HuH-7 (cell line): ENCODE measurements around the gene DDIT3.
"Not testable (repeated sequence)": the region's sequence is repeated elsewhere in the genome, so short reads cannot be mapped to it uniquely, and the experiment has no call there.

Source experiments
- DNase-seq: peaks from one replicate; pipeline ENCODE4 v3.0.0; 2011; ENCODE audit warnings: low spot score

The DDIT3 gene, protein sequence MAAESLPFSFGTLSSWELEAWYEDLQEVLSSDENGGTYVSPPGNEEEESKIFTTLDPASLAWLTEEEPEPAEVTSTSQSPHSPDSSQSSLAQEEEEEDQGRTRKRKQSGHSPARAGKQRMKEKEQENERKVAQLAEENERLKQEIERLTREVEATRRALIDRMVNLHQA

DNA sequence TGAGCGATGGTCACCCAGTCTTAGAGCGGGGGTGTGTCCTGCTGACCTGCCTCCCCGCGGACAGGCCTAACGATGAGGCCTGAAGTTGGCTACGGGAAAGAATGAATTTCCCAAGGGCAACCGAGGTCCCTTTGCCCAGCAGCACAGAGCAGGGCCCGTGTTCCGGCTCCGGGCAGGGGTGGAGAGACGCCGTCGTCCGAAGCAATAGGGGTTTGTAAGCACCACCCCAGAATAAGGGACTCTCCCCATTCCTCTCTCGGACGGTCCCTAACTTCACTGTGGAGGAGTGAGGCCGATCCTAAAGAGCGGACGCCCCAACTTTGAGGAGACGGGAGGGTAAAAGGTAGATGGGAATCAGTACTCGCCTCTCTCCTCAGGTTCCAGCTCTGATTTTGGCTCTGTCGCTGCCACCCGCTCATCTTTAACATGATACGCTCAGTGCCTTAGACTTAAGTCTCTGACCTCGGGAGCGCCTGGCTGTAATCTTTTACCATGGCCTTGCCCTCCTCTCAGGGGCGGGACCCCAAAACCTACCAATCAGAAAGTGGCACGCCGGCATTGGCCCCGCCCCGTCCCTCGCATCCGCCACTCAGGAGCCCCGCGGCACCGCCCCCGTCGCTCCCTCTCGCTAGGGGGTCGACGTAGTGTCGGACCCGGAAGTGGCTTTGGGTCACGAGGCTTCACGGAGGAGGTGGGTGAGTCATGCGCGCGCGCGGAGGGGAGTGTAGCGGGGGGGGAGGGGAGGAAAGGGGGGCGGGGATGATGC, at the start of gene DDIT3:
Gene DDIT3 (minus strand): TSS at position 462 of the 766 bp plus-strand sequence. CDS start 3,108 bp downstream, outside the sequence.
- DNase-seq = peak; percentile 95

- no peak for DNase-seq
These were observed 49.5 kb upstream of the DDIT3 start for GRCh38 chr12:57569858-57570257.

- no peak for DNase-seq
These were observed 48.5 kb upstream of the DDIT3 start for GRCh38 chr12:57568838-57569237.

GRCh38 chr12:57564178-57564740, 43.9 kb upstream of the DDIT3 start:
- DNase-seq = no peak

DNA sequence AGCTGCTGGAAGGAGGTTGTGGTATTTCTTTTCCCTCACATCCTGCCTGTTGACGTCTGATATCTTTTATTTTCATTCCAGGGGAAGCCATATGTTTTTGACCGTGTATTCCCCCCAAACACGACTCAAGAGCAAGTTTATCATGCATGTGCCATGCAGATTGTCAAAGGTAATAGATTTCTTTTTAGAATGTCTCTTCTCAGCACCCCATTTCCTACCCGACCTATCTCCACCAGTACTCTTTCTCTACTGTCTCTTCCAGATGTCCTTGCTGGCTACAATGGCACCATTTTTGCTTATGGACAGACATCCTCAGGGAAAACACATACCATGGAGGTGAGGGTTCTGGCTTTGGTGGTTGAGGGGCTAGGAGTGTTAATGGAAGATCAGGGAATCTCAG, 43.0 kb upstream of the DDIT3 start:
- no peak for DNase-seq

DNA sequence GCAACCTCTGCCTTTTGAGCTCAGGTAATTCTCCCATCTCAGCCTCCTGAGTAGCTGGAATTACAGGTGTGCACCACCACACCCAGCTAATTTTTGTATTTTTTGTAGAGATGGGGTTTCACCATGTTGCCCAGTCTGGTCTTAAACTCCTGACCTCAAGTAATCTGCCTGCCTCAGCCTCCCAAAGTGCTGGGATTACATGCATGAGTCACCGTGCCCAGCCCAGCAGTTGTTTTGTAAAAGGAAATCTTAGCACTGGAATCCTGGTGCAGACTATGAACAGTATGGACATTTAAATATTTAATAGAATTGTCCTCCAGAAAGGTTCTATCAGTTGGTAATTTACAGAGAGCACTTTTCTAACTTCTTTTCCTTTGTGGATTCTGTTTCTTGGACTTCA, 40.8 kb upstream of the DDIT3 start:
- DNase-seq = not testable (repeated sequence)

DNA sequence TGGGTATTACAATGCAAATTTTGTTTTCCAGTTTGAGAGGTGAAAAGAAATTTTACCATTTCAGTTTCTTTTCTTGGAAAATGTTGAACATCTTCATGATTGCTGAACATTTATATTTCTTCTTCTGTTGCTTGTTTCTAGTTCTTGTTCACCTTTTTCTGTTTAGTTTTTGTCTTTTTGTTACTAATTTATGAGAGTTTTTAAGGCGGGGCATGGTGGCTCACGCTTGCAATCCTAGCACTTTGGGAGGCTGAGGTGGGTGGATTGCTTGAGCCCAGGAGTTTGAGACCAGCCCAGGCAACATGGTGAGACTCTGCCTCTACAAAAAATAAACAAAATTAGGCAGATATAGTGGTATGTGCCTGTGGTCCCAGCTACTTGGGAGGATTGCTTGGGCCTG, 40.2 kb upstream of the DDIT3 start:
- DNase-seq = no peak

DNA sequence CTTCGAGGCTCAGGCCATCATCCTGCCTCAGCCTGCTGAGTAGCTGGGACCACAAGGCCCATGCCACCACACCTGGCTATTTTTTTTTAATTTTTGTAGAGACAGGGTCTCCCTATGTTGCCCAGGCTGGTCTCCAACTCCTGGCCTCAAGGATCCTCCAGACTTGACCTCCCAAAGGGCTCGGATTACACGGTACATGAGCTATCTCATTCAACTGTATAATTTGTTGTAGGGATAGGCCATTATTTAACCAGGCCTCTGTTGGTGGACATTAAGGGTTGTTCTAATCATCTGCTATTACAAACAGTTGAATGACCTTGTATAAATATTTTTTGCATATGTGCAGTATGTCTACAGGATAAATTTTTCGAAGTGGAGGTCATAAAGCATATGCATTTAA, 38.5 kb upstream of the DDIT3 start:
- no peak for DNase-seq

GRCh38 chr12:57554897-57555296, 34.6 kb upstream of the DDIT3 start:
- DNase-seq = no peak

- DNase-seq = no peak
These were observed 34.1 kb upstream of the DDIT3 start for GRCh38 chr12:57554453-57554852.

DNA sequence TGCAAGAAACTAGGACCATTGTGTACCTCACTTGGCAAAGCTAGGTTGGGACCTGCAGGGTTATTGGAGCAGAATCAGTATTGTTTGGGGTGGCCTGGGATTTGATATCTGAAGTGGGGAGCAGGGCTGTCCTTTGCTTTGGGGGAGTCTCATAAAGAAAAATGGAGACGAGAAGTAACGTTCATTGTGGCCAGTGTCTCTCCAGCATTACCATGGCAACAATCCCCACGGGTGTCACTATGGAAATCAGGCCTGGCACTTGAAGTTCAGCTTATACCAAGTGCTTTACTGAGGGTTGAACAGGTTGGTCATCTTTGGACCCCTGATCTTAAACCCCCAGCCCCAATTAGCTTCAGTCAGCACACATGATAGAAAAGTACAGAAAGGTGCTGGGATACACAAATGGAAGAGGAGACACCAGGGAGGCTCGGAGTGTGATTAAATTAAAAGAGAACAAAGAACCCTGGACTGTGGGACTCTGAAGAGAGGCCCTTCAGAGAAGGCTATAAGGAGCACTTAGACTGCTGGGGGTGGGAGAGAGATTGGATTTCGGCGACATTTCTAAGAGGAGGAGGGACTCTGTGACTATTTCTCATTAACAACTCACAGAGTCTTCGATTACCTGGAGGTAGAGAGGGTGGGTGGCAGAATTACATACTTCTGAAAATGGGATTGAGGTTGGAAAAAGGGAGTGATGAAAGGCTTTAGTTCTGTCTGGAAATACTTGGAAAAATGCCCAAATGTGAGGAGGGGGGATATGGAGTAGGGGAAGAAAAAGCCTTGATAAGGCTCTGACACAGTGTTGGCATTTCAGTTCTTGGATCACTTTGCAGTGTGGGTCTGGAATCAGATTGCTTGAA, 33.3 kb upstream of the DDIT3 start:
- DNase-seq = no peak

DNA sequence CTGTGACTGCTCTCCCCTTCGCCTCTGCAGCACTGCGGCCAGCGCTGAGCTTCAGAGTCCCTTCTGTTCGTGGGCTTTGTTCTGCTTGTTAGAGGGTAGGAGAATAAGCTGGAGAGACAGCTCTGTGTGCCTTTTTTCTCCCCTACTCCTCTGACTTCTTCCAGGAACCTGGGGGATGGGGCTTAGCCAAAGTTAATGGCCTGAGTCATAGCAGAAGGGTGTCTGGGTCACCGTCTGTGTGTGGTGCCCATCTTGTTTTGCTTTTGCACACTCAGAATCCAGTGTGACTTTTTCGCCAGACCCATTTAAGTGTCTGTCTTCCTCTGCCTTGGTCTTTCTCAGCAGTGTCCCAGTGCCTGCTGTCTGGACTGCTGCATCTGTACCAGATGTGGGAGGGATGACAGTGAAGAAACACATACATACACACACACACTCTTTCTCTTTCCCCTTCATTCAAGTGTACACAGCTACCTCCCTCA, 32.6 kb upstream of the DDIT3 start:
- no peak for DNase-seq

GRCh38 chr12:57552306-57552651, 32.0 kb upstream of the DDIT3 start:
- DNase-seq = no peak

DNA sequence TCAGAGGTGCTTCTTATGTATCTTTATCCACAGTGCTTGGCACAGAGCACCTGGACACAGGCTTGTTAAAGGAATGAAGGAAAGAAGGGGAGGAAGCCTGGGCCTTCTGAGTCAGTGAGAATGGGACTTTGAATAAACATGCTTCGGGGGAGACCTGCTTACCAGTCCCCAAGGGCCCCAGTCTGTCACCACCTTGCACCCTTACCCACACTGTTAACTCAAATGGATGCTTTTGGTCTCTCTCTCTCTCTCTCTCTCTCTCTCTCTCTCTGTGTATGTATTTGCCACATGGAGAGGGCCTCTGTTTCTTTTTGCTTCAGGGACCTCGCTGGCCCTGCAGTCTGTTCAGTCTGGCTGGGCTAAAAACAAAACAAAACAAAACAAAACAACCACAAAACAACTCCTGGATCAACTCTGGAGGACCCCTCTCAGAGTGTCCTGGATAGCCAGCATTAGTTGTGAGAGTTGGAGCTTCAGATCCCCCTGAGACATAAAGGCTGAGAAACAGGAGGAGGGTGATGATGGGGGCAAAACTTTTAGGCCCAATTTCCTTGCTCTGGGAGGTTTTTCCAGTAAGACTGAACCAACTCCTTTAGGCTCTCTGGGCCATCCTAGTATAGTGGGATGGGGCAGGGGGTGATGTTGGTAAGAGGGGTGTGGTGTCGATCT, 31.5 kb upstream of the DDIT3 start:
- DNase-seq = no peak

GRCh38 chr12:57550641-57551549, 30.6 kb upstream of the DDIT3 start:
- DNase-seq = no peak

DNA sequence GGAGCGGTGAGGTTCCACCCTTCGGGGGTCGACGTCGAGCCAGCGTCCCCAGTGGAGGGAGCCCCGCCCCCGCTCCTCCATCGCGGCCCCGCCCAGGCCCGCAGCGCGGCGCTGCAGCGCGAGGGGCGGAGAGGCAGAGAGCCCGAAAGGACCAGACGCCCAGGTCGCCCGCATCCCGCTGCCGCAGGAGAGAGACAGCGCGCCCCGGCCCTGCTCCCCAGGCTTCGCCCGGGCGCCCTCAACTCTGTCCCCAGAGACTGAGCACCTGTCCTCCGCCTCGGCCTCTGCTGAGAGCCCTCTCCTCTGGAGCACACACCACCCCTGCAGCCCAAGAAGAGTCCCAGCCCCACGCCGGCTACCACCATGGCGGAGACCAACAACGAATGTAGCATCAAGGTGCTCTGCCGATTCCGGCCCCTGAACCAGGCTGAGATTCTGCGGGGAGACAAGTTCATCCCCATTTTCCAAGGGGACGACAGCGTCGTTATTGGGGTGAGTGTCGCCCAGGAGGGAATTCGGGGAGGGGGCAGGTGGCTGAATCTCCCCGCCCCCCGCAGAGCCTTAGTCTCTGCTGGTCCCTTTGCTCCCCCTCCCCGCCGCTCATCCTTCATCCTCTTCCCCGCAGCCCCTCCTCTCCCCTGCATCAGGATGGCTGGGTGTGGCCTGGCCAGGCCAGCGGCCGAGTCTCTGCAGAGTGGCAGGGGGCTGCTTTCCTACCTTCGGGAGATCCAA, 29.8 kb upstream of the DDIT3 start, which contains the start of gene KIF5A:
Gene KIF5A (plus strand): TSS at position 136 of the 732 bp plus-strand sequence. CDS start 228 bp downstream, at position 364.
- DNase-seq = peak; percentile 60

- no peak for DNase-seq
These were observed 29.0 kb upstream of the DDIT3 start for GRCh38 chr12:57549203-57549908.

DNA sequence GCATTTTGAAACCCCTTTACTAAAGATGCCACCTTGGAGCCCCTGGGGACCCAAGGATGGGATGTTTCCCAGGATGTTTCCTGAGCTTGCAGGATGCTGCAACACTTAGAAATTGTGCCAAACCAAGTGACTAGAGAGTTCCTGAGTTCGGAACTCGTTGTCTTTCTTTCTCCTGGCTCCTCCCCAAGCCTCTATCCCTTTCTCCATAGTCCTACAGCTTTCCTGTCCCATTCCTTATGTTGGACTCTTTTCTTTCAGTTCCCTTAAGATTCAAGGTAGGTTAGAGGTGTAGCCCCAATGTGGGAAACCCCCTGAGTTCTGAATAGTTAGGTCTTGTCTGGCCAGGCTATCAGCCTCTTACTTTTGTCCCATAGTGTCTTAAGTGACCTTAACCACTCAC, 28.2 kb upstream of the DDIT3 start:
- DNase-seq = no peak

GRCh38 chr12:57548013-57548315, 27.6 kb upstream of the DDIT3 start:
- DNase-seq = no peak
